ENCODE data around the gene NR1H3. TPM values are rescaled to one million over a fixed set of nuclear protein-coding genes. Genes with fewer than 3 reads are reported as not detected.

The NR1H3 gene
- total and polyA plus RNA-seq, 4 donors: 52.8 to 57.3 (median 55.6) TPM

GRCh38 chr11:47243454-47243853 is 14.3 kb upstream of the NR1H3 start:
- no peak for DNase-seq (ENCODE audit: low spot score)
- H3K27me3 ChIP-seq (ENCODE audit: control insufficient read depth in 4 of 4, insufficient read depth in 4 of 4, low read length in 3 of 4): no peaks in the 10 kb centered on the region
- TF ChIP-seq MAX (IDR thresholded peaks at IDR 0.05) (peak; percentile 92), EGR1 (IDR thresholded peaks at IDR 0.05; ENCODE audit: low read depth in 2 of 2) (peak in 1 of 2 donors; percentile 31), RAD21 (IDR thresholded peaks at IDR 0.05) (peak; percentile 24 to 39), ATF3 (IDR thresholded peaks at IDR 0.05) (no peak), RXRA (IDR thresholded peaks at IDR 0.05) (peak; percentile 82 to 91), TAF1 (conservative IDR thresholded peaks at IDR 0.05) (no peak), HNF4A (conservative IDR thresholded peaks at IDR 0.05) (peak; percentile 77 to 79), NR2F2 (IDR thresholded peaks at IDR 0.05) (peak; percentile 28), YY1 (IDR thresholded peaks at IDR 0.05) (peak; percentile 87), SP1 (IDR thresholded peaks at IDR 0.05) (peak; percentile 68), REST (IDR thresholded peaks at IDR 0.05) (no peak), CTCF (IDR thresholded peaks at IDR 0.05; ENCODE audit: low read depth, low read length, missing input control) (no peak), GABPA (IDR thresholded peaks at IDR 0.05 in 1 of 2, conservative IDR thresholded peaks at IDR 0.05 in 1 of 2) (peak in 1 of 2 donors; percentile 67), ZBTB33 (IDR thresholded peaks at IDR 0.05) (peak; percentile 64), HNF4G (IDR thresholded peaks at IDR 0.05) (no peak), FOXA2 (IDR thresholded peaks at IDR 0.05) (peak; percentile 99), FOXA1 (IDR thresholded peaks at IDR 0.05) (peak; percentile 98), JUND (IDR thresholded peaks at IDR 0.05) (peak; percentile 30 to 32)
- WGBS: 41% methylated on average over 4 of the region's 4 CpGs
- H3K36me3 ChIP-seq (ENCODE audit: control insufficient read depth in 4 of 4, insufficient read depth in 3 of 4, low read depth in 1 of 4, low read length in 3 of 4): peaks cover 13 to 35% (median 35%) of the 10 kb centered on the region in 4 donors
- no peaks in the 10 kb centered on the region for H3K9me3 ChIP-seq (ENCODE audit: control insufficient read depth in 4 of 4, low read length in 3 of 4)
- H3K9ac ChIP-seq (ENCODE audit: low read depth in 1 of 2, low read length in 2 of 2): peak overlapping the region in 1 of 2 donors; percentile 1
- H3K27ac ChIP-seq (ENCODE audit: low read depth in 1 of 2, low read length in 2 of 2): peak overlapping the region; percentile 31 to 63
- H3K4me1 ChIP-seq (ENCODE audit: control insufficient read depth in 4 of 4, insufficient read depth in 4 of 4, low read length in 3 of 4): peaks cover 9 to 54% (median 42%) of the 10 kb centered on the region in 4 donors
- H3K4me3 ChIP-seq (ENCODE audit: low read depth in 1 of 3, low read length in 3 of 3): no peak overlapping the region

Measured in liver (tissue), 9 donors.